ENCODE results near the gene ADH5. TPM values are rescaled to one million over a fixed set of nuclear protein-coding genes. Genes with fewer than 3 reads are reported as not detected.

Gene ADH5
- total RNA-seq, 1 donor from 2014 or later = 129 TPM

DNA sequence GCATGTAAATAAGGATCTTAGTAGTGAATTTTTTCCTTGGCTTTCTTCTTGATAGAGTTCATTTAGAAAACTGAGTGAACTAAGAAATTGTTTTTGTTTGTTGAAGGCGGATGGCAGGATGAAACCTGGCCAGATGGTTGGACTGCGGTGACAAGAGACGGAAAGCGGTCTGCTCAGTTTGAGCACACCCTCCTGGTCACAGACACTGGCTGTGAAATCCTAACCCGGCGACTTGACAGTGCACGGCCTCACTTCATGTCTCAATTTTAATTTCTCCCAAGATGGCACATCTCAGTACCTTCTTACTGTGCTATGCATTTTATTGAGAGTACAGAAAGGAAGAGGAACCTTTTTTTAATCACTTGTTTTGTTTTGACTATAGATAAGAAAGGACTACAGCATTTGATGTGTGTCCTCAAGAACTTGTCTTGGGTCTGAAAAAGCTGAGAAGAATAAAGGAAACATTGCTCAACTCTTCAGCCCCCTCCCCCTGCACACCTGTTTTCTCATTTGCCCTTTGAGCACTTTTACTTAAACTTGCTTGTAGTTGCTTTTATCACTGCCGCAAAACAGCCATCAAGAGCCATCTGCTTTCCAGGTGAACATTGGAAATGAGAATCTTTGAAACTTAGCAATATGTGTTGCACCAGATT is 27.4 kb downstream of the ADH5 start:
- H3K4me1 ChIP-seq = no peaks in the 10 kb centered on the region
- H3K27ac ChIP-seq = no peak overlapping the region
- TF ChIP-seq POLR2A (IDR thresholded peaks at IDR 0.05) (no peak), POLR2AphosphoS5 (IDR thresholded peaks at IDR 0.05; ENCODE audit: insufficient read depth in 1 of 2, low read depth in 1 of 2) (no peak)
- TF ChIP-seq, protein P1, sequence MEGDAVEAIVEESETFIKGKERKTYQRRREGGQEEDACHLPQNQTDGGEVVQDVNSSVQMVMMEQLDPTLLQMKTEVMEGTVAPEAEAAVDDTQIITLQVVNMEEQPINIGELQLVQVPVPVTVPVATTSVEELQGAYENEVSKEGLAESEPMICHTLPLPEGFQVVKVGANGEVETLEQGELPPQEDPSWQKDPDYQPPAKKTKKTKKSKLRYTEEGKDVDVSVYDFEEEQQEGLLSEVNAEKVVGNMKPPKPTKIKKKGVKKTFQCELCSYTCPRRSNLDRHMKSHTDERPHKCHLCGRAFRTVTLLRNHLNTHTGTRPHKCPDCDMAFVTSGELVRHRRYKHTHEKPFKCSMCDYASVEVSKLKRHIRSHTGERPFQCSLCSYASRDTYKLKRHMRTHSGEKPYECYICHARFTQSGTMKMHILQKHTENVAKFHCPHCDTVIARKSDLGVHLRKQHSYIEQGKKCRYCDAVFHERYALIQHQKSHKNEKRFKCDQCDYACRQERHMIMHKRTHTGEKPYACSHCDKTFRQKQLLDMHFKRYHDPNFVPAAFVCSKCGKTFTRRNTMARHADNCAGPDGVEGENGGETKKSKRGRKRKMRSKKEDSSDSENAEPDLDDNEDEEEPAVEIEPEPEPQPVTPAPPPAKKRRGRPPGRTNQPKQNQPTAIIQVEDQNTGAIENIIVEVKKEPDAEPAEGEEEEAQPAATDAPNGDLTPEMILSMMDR (IDR thresholded peaks at IDR 0.05) = no peak
- H3K27me3 ChIP-seq = no peaks in the 10 kb centered on the region
- intact Hi-C loops (cut with DNase I) = no loop called here
- H3K4me3 ChIP-seq = no peak overlapping the region
- no peak for DNase-seq (ENCODE audit: extremely low spot score in 2 of 2)
- no peaks in the 10 kb centered on the region for H3K9me3 ChIP-seq
- peaks cover 0 to 11% of the 10 kb centered on the region in 2 donors for H3K36me3 ChIP-seq

DNA sequence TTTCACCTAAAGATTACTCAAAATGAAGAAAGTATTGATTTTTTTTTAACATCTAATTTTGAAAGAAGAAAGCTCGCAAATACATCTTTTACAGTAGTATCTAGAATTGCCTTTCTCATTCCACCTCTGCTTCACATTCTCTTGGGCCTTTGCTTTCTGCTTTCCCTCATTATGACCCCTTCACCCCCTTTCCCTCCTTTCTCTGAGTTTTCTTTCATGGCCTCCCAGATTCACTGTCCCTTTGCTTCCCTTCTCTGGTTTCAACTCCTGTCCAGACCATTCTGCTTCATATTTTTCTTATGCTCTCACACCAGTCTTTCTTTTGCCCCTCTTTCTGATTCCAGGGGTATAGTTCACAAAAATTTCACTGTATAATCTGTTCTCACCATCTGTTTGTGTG is 29.0 kb downstream of the ADH5 start:
- peaks cover 0 to 10% of the 10 kb centered on the region in 2 donors for H3K36me3 ChIP-seq
- no peak overlapping the region for H3K4me3 ChIP-seq
- H3K27ac ChIP-seq = no peak overlapping the region
- H3K9me3 ChIP-seq = no peaks in the 10 kb centered on the region
- no peaks in the 10 kb centered on the region for H3K4me1 ChIP-seq
- TF ChIP-seq, protein P1 (IDR thresholded peaks at IDR 0.05) = no peak
- TF ChIP-seq POLR2A (IDR thresholded peaks at IDR 0.05) (no peak), POLR2AphosphoS5 (IDR thresholded peaks at IDR 0.05; ENCODE audit: insufficient read depth in 1 of 2, low read depth in 1 of 2) (no peak)
- no peaks in the 10 kb centered on the region for H3K27me3 ChIP-seq
- intact Hi-C loops (cut with DNase I) = no loop called here
- no peak for DNase-seq (ENCODE audit: extremely low spot score in 2 of 2)

DNA sequence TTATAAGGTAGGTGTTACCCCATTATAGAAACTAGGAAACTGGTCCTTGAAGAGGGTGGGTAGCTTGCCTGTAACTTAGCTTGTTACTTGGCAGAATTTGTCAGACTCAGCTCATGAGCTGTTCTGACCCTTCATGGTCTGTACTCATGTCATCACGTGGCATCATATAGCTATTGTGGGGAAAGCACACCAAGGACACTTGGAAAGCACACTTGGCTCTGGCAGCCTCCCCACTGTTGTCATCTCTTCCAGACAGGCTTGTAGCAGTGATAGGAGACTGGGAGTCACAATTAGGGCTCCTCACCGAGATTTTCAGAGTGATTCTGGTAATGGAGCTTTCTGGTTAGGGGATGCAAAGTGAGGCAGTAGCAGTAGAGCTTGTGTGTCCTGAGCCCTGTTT is 30.4 kb downstream of the ADH5 start:
- DNase-seq (ENCODE audit: extremely low spot score in 2 of 2) = no peak
- TF ChIP-seq POLR2AphosphoS5 (IDR thresholded peaks at IDR 0.05; ENCODE audit: insufficient read depth in 1 of 2, low read depth in 1 of 2) (no peak), POLR2A (IDR thresholded peaks at IDR 0.05) (no peak)
- TF ChIP-seq, protein P1 (IDR thresholded peaks at IDR 0.05) = no peak
- intact Hi-C loops (cut with DNase I) = no loop called here
- H3K4me1 ChIP-seq = no peaks in the 10 kb centered on the region
- no peak overlapping the region for H3K4me3 ChIP-seq
- peaks cover 0 to 7% of the 10 kb centered on the region in 2 donors for H3K36me3 ChIP-seq
- H3K27me3 ChIP-seq = no peaks in the 10 kb centered on the region
- no peak overlapping the region for H3K27ac ChIP-seq
- H3K9me3 ChIP-seq = no peaks in the 10 kb centered on the region

DNA sequence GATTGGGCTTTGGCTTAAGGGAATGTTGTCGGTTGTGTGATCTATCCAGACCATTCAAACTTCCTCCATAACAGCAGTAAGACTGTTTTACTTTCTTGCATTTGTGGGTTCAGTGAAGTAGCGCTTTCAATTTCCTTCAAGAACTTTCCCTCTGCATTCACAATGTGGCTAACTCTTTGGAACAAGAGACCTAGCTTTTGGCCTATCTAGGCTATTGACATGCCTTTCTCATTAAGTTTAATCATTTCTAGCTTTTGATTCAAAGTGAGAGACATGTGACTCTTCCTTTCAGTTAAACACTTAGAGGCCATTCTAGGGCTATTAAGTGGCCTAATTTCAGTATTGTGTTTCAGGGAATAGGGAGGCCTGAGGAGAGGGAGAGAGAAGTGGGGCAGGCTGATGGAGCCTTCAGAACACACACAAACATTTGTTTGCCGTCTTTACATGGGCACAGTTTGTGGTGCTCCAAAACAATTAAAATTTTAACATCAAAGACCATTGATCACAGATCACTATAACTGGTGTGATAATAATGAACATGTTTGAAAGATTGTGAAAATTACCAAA is 34.1 kb downstream of the ADH5 start:
- Histone ChIP-seq H3K36me3 (peaks cover 0 to 16% of the 10 kb centered on the region in 2 donors), H3K4me1 (no peaks in the 10 kb centered on the region), H3K27ac (no peak overlapping the region), H3K27me3 (no peaks in the 10 kb centered on the region), H3K4me3 (no peak overlapping the region), H3K9me3 (no peaks in the 10 kb centered on the region)
- TF ChIP-seq POLR2A (IDR thresholded peaks at IDR 0.05) = no peak
- TF ChIP-seq POLR2AphosphoS5 (IDR thresholded peaks at IDR 0.05; ENCODE audit: insufficient read depth in 1 of 2, low read depth in 1 of 2) = no peak
- TF ChIP-seq, protein P1 (IDR thresholded peaks at IDR 0.05) = no peak
- intact Hi-C loops (cut with DNase I) = no loop called here
- no peak for DNase-seq (ENCODE audit: extremely low spot score in 2 of 2)

DNA sequence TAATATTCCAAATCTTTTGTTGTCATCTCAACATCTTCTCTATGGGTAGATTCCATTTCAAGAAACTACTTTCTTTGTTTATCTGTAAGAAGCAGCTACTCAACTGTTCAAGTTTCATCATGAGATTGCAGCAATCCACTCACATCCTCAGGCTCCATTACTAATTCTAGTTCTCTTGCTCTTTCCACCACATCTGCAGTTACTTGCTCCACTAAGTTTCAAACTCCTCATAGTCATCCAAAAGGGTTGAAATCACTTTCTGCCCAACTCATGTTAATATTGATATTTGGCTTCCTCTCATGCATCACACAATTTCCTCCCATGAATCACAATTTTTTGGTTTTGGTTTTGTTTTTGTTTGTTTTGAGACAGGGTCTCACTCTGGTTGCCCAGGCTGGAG is 35.7 kb downstream of the ADH5 start:
- Histone ChIP-seq H3K9me3 (no peaks in the 10 kb centered on the region), H3K36me3 (peaks cover 0 to 27% of the 10 kb centered on the region in 2 donors), H3K4me1 (no peaks in the 10 kb centered on the region), H3K27ac (no peak overlapping the region), H3K27me3 (no peaks in the 10 kb centered on the region), H3K4me3 (no peak overlapping the region)
- TF ChIP-seq, protein P1 (IDR thresholded peaks at IDR 0.05) = no peak
- TF ChIP-seq POLR2AphosphoS5 (IDR thresholded peaks at IDR 0.05; ENCODE audit: insufficient read depth in 1 of 2, low read depth in 1 of 2) = no peak
- TF ChIP-seq POLR2A (IDR thresholded peaks at IDR 0.05) = no peak
- intact Hi-C loops (cut with DNase I) = no loop called here
- no peak for DNase-seq (ENCODE audit: extremely low spot score in 2 of 2)

Measured in vagina (tissue), 2 donors.